Esophagus muscularis mucosa (tissue), 4 donors: ENCODE measurements around the gene CAMK1D. TPM values are rescaled to one million over a fixed set of nuclear protein-coding genes. Genes with fewer than 3 reads are reported as not detected.

Experiments
- DNase-seq: peaks from one replicate; pipeline ENCODE4 v3.0.0-alpha.2; 2017; ENCODE audit errors: extremely low spot score
- H3K27ac ChIP-seq, 4 donors: fragments of 200-600 bp; sonication (generic); replicated peaks in 1 of 4; 1 replicate in 3 of 4; 2 replicates in 1 of 4; pipeline ENCODE4 v1.5.1; 2016 to 2019; ENCODE audit warnings: mild to moderate bottlenecking in 1 of 4
- H3K27me3 ChIP-seq, 4 donors: fragments of 200-600 bp; sonication (generic); one replicate each; pipeline versions ENCODE4 v1.5.1 to v1.6.0; 2016 to 2019
- H3K36me3 ChIP-seq, 4 donors: fragments of 200-600 bp; sonication (generic); one replicate each; pipeline ENCODE4 v1.5.1; 2016 to 2019
- H3K4me1 ChIP-seq, 4 donors: fragments of 200-600 bp; sonication (generic); one replicate each; pipeline ENCODE4 v1.5.1; 2016 to 2019
- H3K4me3 ChIP-seq, 4 donors: fragments of 200-600 bp; sonication (generic); 1 replicate in 2 of 4; 2 replicates in 2 of 4; pipeline ENCODE4 v1.5.1; 2016 to 2019; ENCODE audit warnings: mild to moderate bottlenecking in 4 of 4, moderate library complexity in 1 of 4
- H3K9me3 ChIP-seq, 4 donors: fragments of 200-600 bp; sonication (generic); 1 replicate in 3 of 4; 2 replicates in 1 of 4; pipeline ENCODE4 v1.5.1; 2016 to 2019
- CTCF ChIP-seq, 3 experiments: fragments of 200-600 bp in 2 of 3; fragments of 450-650 bp in 1 of 3; sonication (generic) in 2 of 3; IDR thresholded peaks; one replicate each; pipeline ENCODE4 v1.5.1; 2017 to 2019; ENCODE audit warnings: antibody characterized with exemption in 3 of 3, mild to moderate bottlenecking in 2 of 3, moderate library complexity in 1 of 3
- EP300 ChIP-seq: sonication (generic); formaldehyde crosslinking; IDR thresholded peaks from one replicate; pipeline ENCODE4 v1.6.1; 2017; ENCODE audit warnings: antibody characterized with exemption
- POLR2A ChIP-seq: fragments of 450-650 bp; IDR thresholded peaks from one replicate; pipeline ENCODE4 v1.6.1; 2017; ENCODE audit warnings: antibody characterized with exemption, moderate library complexity, mild to moderate bottlenecking, low read depth
- POLR2AphosphoS5 ChIP-seq, 2 donors: sonication (generic); formaldehyde crosslinking; IDR thresholded peaks; one replicate each; pipeline ENCODE4 v1.6.1; 2017; ENCODE audit warnings: antibody characterized with exemption in 2 of 2
- WGBS: methylation state at CpG from one replicate; pipeline ENCODE4 v1.1.5; 2018; 5-methylcytosine and 5-hydroxymethylcytosine counted together
- intact Hi-C: fragments of 100-400 bp; cut with DNase I; formaldehyde crosslinking; loops from one replicate; pipeline ENCODE4 v1.15.1; 2023
- total RNA-seq, 4 donors: library from RNA; depleted of rRNA; stranded (reverse); fragments of >200 nt; gene quantifications; one replicate each; pipeline versions ENCODE4 v1.1.0 to v1.2.1, GENCODE V29; 2016

The CAMK1D gene
- total RNA-seq, 4 donors from 2014 or later, result 8.4 to 15.4 (median 11.3) TPM

- Histone ChIP-seq H3K4me1 (peaks cover 0 to 7% (median 0%) of the 10 kb centered on the region in 4 donors), H3K4me3 (no peak overlapping the region), H3K27ac (no peak overlapping the region), H3K9me3 (no peaks in the 10 kb centered on the region), H3K27me3 (no peaks in the 10 kb centered on the region), H3K36me3 (no peaks in the 10 kb centered on the region)
- WGBS, result 95% methylated on average over 11 of the region's 11 CpGs
- intact Hi-C loops, result no loop called here
- no peak for DNase-seq
- no peak for TF ChIP-seq EP300
- TF ChIP-seq POLR2AphosphoS5 (IDR thresholded peaks at IDR 0.05), result no peak
- no peak for TF ChIP-seq POLR2A
- no peak for TF ChIP-seq CTCF (IDR thresholded peaks at IDR 0.05)
Observed at GRCh38 chr10:12645449-12645848, 296.1 kb downstream of the CAMK1D start.

- Histone ChIP-seq H3K27me3 (no peaks in the 10 kb centered on the region), H3K27ac (no peak overlapping the region), H3K9me3 (no peaks in the 10 kb centered on the region), H3K4me3 (no peak overlapping the region), H3K4me1 (peaks cover 0 to 7% (median 0%) of the 10 kb centered on the region in 4 donors), H3K36me3 (no peaks in the 10 kb centered on the region)
- 58% methylated on average over 9 of the region's 9 CpGs for WGBS
- intact Hi-C loops, result no loop called here
- DNase-seq, result no peak
- TF ChIP-seq EP300 (no peak), POLR2A (no peak), POLR2AphosphoS5 (IDR thresholded peaks at IDR 0.05) (no peak), CTCF (IDR thresholded peaks at IDR 0.05) (no peak)
Observed at GRCh38 chr10:12649012-12649584, 299.8 kb downstream of the CAMK1D start.

- intact Hi-C loops, result loop anchor here (10.0 kb wide), 1 partner anchor 295 kb away; no protein-coding TSS in a partner anchor
- H3K27ac ChIP-seq, result no peak overlapping the region
- no peaks in the 10 kb centered on the region for H3K9me3 ChIP-seq
- DNase-seq, result no peak
- no peak for TF ChIP-seq CTCF (IDR thresholded peaks at IDR 0.05)
- TF ChIP-seq EP300, result no peak
- TF ChIP-seq POLR2A, result no peak
- no peak for TF ChIP-seq POLR2AphosphoS5 (IDR thresholded peaks at IDR 0.05)
- no peaks in the 10 kb centered on the region for H3K27me3 ChIP-seq
- no peaks in the 10 kb centered on the region for H3K36me3 ChIP-seq
- WGBS, result 93% methylated on average over 4 of the region's 8 CpGs
- no peak overlapping the region for H3K4me3 ChIP-seq
- peaks cover 0 to 7% (median 0%) of the 10 kb centered on the region in 4 donors for H3K4me1 ChIP-seq
Observed at GRCh38 chr10:12650122-12650521, 300.8 kb downstream of the CAMK1D start.

GRCh38 chr10:12650538-12651298 lies 301.4 kb downstream of the CAMK1D start:
- 71% methylated on average over 20 of the region's 20 CpGs for WGBS
- TF ChIP-seq EP300 (no peak), CTCF (IDR thresholded peaks at IDR 0.05) (no peak)

More at GRCh38 chr10:12650538-12651298, 301.4 kb downstream of the CAMK1D start:
- no peak overlapping the region for H3K27ac ChIP-seq
- H3K27me3 ChIP-seq, result no peaks in the 10 kb centered on the region
- H3K4me1 ChIP-seq, result peaks cover 0 to 7% (median 0%) of the 10 kb centered on the region in 4 donors
- intact Hi-C loops, result loop anchor here (10.0 kb wide), 1 partner anchor 296 kb away; no protein-coding TSS in a partner anchor
- no peak overlapping the region for H3K4me3 ChIP-seq
- H3K9me3 ChIP-seq, result no peaks in the 10 kb centered on the region
- H3K36me3 ChIP-seq, result no peaks in the 10 kb centered on the region
- no peak for DNase-seq
